Endodermal cell (in vitro differentiated cells): ENCODE results near the gene TTC16. TPM values are rescaled to one million over a fixed set of nuclear protein-coding genes. Genes with fewer than 3 reads are reported as not detected.

Source experiments
- DNase-seq: peaks from one replicate; pipeline ENCODE4 v3.0.0-alpha.2; 2017
- H3K27ac ChIP-seq: 2 replicates; pipeline ENCODE4 v1.5.1; 2013; ENCODE audit warnings: mild to moderate bottlenecking, low read depth, low read length, moderate library complexity
- H3K27me3 ChIP-seq: 2 replicates; pipeline ENCODE4 v1.6.1; 2013; ENCODE audit warnings: mild to moderate bottlenecking, low read length, moderate library complexity; ENCODE audit not compliant: insufficient read depth, control insufficient read depth, poor library complexity, severe bottlenecking
- H3K36me3 ChIP-seq: 2 replicates; pipeline ENCODE4 v1.7.0; 2013; ENCODE audit warnings: mild to moderate bottlenecking, low read length, moderate library complexity; ENCODE audit not compliant: control insufficient read depth, insufficient read depth
- H3K4me1 ChIP-seq: one replicate; pipeline ENCODE4 v1.7.0; 2013; ENCODE audit warnings: low read length; ENCODE audit not compliant: control insufficient read depth, insufficient read depth
- H3K4me3 ChIP-seq: 2 replicates; pipeline ENCODE4 v1.5.1; 2013; ENCODE audit warnings: mild to moderate bottlenecking, low read length, moderate library complexity
- H3K9ac ChIP-seq: 2 replicates; pipeline ENCODE4 v1.6.1; 2013; ENCODE audit warnings: mild to moderate bottlenecking, low read length, moderate library complexity; ENCODE audit not compliant: poor library complexity, severe bottlenecking; ENCODE audit errors: extremely low read depth
- H3K9me3 ChIP-seq: 2 replicates; pipeline ENCODE4 v1.6.1; 2013; ENCODE audit warnings: mild to moderate bottlenecking, low read length, moderate library complexity; ENCODE audit not compliant: control insufficient read depth
- H3K27ac Mint-ChIP-seq: 2 replicates; pipeline ENCODE4 v1.8.0; 2020; ENCODE audit warnings: mixed read lengths
- H3K27me3 Mint-ChIP-seq: 2 replicates; pipeline ENCODE4 v1.8.0; 2021; ENCODE audit warnings: mild to moderate bottlenecking, mixed read lengths; ENCODE audit not compliant: insufficient read depth
- H3K36me3 Mint-ChIP-seq: 2 replicates; pipeline ENCODE4 v1.8.0; 2020; ENCODE audit warnings: low read depth, mixed read lengths
- H3K4me1 Mint-ChIP-seq: 2 replicates; pipeline ENCODE4 v1.8.0; 2020; ENCODE audit warnings: mixed read lengths
- H3K4me3 Mint-ChIP-seq: 2 replicates; pipeline ENCODE4 v1.8.0; 2020; ENCODE audit warnings: mild to moderate bottlenecking, moderate library complexity, mixed read lengths
- H3K9me3 Mint-ChIP-seq: 2 replicates; pipeline ENCODE4 v1.8.0; 2020; ENCODE audit warnings: mild to moderate bottlenecking, mixed read lengths
- CTCF ChIP-seq: fragments of 200-600 bp; sonication (generic); conservative IDR thresholded peaks from 2 replicates; pipeline ENCODE4 v1.5.0; 2021; ENCODE audit warnings: antibody characterized with exemption, mild to moderate bottlenecking
- WGBS, 2 experiments: methylation state at CpG; one replicate each; pipeline versions ENCODE4 v1.1.5 to v1.1.7; 2013; ENCODE audit warnings: missing lambda C conversion rate in 2 of 2, mixed read lengths in 1 of 2; ENCODE audit not compliant: insufficient coverage in 1 of 2, insufficient read length in 1 of 2; 5-methylcytosine and 5-hydroxymethylcytosine counted together
- total RNA-seq, 2 donors: library from RNA; stranded (reverse); fragmentation: NEBNext Ultra II Directional in 1 of 2; extraction: Animal tissue kit (Norgen Biotek cat#: 25700) in 1 of 2; gene quantifications; 2 replicates in 1 of 2; 3 replicates in 1 of 2; pipeline ENCODE4 v1.2.1, GENCODE V29; 2021

The TTC16 gene
- total RNA-seq, 2 donors from 2014 or later: not detected

GRCh38 chr9:127694890-127695720 is 20.8 kb upstream of the TTC16 start:
- Mint-ChIP-seq H3K36me3 (peaks cover 10% of the 10 kb centered on the region), H3K4me3 (no peak overlapping the region), H3K27ac (no peak overlapping the region), H3K27me3 (no peaks in the 10 kb centered on the region), H3K4me1 (no peaks in the 10 kb centered on the region), H3K9me3 (no peaks in the 10 kb centered on the region)
- H3K36me3 ChIP-seq: no peaks in the 10 kb centered on the region
- no peaks in the 10 kb centered on the region for H3K9me3 ChIP-seq
- H3K4me1 ChIP-seq: no peaks in the 10 kb centered on the region
- 92 to 94% methylated on average over 7 to 9 of the region's 9 CpGs for WGBS, 2 experiments
- no peaks in the 10 kb centered on the region for H3K27me3 ChIP-seq
- TF ChIP-seq CTCF: no peak
- H3K27ac ChIP-seq: no peak overlapping the region
- H3K4me3 ChIP-seq: no peak overlapping the region
- DNase-seq: no peak
- no peak overlapping the region for H3K9ac ChIP-seq

GRCh38 chr9:127697575-127697974 is 18.3 kb upstream of the TTC16 start:
- Histone ChIP-seq H3K27me3 (no peaks in the 10 kb centered on the region), H3K4me1 (no peaks in the 10 kb centered on the region), H3K9me3 (no peaks in the 10 kb centered on the region), H3K4me3 (no peak overlapping the region), H3K9ac (no peak overlapping the region), H3K36me3 (no peaks in the 10 kb centered on the region), H3K27ac (no peak overlapping the region)
- Mint-ChIP-seq H3K4me3 (no peak overlapping the region), H3K27ac (no peak overlapping the region), H3K27me3 (no peaks in the 10 kb centered on the region), H3K9me3 (no peaks in the 10 kb centered on the region), H3K4me1 (no peaks in the 10 kb centered on the region), H3K36me3 (no peaks in the 10 kb centered on the region)
- 92 to 95% methylated on average over 3 to 5 of the region's 5 CpGs for WGBS, 2 experiments
- no peak for DNase-seq
- no peak for TF ChIP-seq CTCF

- H3K27me3 Mint-ChIP-seq: no peaks in the 10 kb centered on the region
These were observed 17.5 kb upstream of the TTC16 start for GRCh38 chr9:127698386-127698785.

More at GRCh38 chr9:127698386-127698785, 17.5 kb upstream of the TTC16 start:
- no peak overlapping the region for H3K4me3 ChIP-seq
- H3K36me3 ChIP-seq: no peaks in the 10 kb centered on the region
- Mint-ChIP-seq H3K4me3 (no peak overlapping the region), H3K27ac (no peak overlapping the region), H3K9me3 (no peaks in the 10 kb centered on the region), H3K36me3 (no peaks in the 10 kb centered on the region), H3K4me1 (no peaks in the 10 kb centered on the region)
- 83 to 95% methylated on average over 5 of the region's 5 CpGs for WGBS, 2 experiments
- H3K27ac ChIP-seq: no peak overlapping the region
- DNase-seq: no peak
- no peaks in the 10 kb centered on the region for H3K27me3 ChIP-seq
- no peaks in the 10 kb centered on the region for H3K4me1 ChIP-seq
- no peak for TF ChIP-seq CTCF
- H3K9ac ChIP-seq: no peak overlapping the region
- no peaks in the 10 kb centered on the region for H3K9me3 ChIP-seq
